SU-DHL-6 (cell line): ENCODE data around the gene LAPTM5.

Source experiments
- EZH2phosphoT487 ChIP-seq: fragments of 200-600 bp; sonication (generic), shearing (Covaris generic); conservative IDR thresholded peaks from 2 replicates; pipeline ENCODE4 v1.6.1; 2018; ENCODE audit warnings: mild to moderate bottlenecking, antibody characterized with exemption, low read length, moderate library complexity, mixed read lengths
- TF ChIP-seq, protein P1 (sequence below): fragments of 200-600 bp; sonication (generic); IDR thresholded peaks from one replicate; pipeline ENCODE4 v1.5.1; 2017; ENCODE audit warnings: antibody characterized with exemption, mild to moderate bottlenecking, low read length, moderate library complexity; ENCODE audit not compliant: insufficient read depth, poor library complexity, severe bottlenecking

DNA sequence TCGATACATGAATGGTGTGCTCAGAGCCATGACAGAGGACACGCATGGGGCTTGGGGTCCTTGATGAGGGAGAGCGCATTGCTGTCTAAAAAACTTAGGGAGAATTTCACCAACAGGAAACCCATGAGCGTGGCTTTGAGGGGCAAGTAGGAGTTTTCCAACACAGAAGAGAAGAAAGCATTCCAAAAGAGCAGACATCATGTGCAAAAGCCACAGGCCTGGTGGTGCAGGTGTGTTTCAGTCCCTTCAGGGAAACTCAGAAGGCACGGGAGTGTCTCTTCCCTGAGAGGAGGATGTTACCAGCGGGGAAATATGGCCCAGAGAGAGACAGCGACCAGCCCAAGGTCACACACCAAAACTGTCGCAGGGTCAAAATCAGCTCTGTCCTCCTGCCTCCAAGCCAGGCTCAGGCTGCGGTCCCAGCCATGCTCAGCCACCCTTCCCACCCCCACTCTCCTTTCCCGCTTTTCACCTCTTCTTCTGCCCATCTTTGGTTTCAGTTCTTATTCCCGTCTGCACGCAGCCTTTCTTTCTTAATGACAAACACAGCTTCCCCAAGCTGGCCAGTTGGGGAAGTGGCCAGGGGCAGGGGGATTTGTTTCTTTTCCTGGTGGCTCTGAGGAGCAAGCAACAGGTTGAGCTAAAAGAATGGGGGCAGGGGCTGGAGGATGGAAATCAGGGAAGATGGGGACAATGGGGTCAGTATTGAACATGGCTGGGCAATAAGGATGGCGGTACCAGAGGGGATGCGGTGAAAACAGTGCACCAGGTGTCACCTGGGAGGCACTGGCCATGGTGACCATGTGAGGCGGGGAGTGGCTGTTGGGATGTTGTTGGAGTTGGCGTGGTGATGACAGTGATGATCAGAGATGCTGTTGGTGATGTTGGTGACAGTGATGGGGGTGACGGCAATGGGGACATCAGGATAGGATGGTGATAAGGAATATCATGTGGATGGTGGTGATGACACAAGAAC, 10.3 kb downstream of the LAPTM5 start:
- TF ChIP-seq, protein P1, sequence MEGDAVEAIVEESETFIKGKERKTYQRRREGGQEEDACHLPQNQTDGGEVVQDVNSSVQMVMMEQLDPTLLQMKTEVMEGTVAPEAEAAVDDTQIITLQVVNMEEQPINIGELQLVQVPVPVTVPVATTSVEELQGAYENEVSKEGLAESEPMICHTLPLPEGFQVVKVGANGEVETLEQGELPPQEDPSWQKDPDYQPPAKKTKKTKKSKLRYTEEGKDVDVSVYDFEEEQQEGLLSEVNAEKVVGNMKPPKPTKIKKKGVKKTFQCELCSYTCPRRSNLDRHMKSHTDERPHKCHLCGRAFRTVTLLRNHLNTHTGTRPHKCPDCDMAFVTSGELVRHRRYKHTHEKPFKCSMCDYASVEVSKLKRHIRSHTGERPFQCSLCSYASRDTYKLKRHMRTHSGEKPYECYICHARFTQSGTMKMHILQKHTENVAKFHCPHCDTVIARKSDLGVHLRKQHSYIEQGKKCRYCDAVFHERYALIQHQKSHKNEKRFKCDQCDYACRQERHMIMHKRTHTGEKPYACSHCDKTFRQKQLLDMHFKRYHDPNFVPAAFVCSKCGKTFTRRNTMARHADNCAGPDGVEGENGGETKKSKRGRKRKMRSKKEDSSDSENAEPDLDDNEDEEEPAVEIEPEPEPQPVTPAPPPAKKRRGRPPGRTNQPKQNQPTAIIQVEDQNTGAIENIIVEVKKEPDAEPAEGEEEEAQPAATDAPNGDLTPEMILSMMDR, result no peak
- no peak for TF ChIP-seq EZH2phosphoT487
